ENCODE measurements around the gene TPTE2. TPM values are rescaled to one million over a fixed set of nuclear protein-coding genes. Genes with fewer than 3 reads are reported as not detected.

TPTE2 gene
- total RNA-seq, 2 experiments from 2014 or later, result 0.22 to 0.27 TPM

DNA sequence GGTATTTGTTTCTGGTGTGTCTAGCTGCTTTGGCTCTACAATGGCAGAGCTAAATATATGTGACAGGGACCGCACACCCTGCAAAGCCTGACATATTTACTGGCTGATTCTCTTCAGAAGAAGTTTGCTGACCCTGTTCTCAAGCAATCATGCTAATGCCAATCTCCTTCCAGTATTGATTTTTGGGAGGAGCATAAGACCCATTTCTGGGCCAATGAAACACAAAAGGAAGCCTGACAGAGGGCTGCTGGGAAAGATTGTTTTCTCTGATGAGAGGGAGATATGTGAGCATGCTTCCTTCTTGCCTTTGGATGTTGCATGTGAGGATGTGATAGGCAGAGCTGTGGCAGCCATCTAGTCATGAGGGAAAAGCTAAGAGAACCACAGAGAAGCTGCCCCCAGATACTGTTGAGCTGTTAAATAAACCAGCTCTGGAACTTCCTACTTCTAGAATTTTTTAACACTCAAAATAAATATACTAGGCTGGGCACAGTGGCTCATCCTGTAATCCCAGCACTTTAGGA lies 31.4 kb upstream of the TPTE2 start:
- DNase-seq (no peak), ATAC-seq (no peak)
- Mint-ChIP-seq H3K27me3 (peaks cover 11% of the 10 kb centered on the region), H3K4me1 (ENCODE audit: low read depth) (peaks cover 6% of the 10 kb centered on the region), H3K27ac (no peak overlapping the region), H3K4me3 (no peak overlapping the region), H3K9me3 (no peaks in the 10 kb centered on the region), H3K36me3 (ENCODE audit: low read depth) (no peaks in the 10 kb centered on the region)
- intact Hi-C loops (cut with micrococcal nuclease), result no loop called here
- CTCF ChIA-PET, result no interaction called here
- POLR2A ChIA-PET, result no interaction called here
- TF ChIP-seq CTCF (IDR thresholded peaks at IDR 0.05), result no peak

DNA sequence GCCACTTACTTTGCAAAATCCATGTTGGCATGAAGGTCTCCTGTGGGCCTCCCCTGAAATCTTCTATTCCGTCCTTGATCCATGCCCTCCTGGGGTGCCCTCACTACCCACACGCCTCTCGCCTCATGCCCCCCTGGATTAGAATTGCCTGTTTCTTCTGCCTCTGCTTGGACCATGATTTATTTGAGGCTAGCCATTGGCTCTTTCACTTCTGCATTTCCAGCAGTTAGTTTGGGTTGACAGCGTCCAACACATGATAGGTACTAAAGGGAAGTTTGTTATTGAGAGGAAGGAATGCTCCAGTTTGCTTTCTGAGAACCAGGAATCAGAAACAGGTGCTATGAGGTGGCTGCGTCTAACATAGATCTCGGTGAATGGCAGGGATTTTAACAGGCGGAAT lies 30.5 kb upstream of the TPTE2 start:
- intact Hi-C loops (cut with micrococcal nuclease), result no loop called here
- no peak for ATAC-seq
- H3K4me3 Mint-ChIP-seq, result no peak overlapping the region
- POLR2A ChIA-PET, result no interaction called here
- no peak overlapping the region for H3K27ac Mint-ChIP-seq
- no peak for DNase-seq
- H3K9me3 Mint-ChIP-seq, result no peaks in the 10 kb centered on the region
- peaks cover 8% of the 10 kb centered on the region for H3K27me3 Mint-ChIP-seq
- H3K4me1 Mint-ChIP-seq (ENCODE audit: low read depth), result peaks cover 14% of the 10 kb centered on the region
- TF ChIP-seq CTCF (IDR thresholded peaks at IDR 0.05), result no peak
- CTCF ChIA-PET, result no interaction called here
- H3K36me3 Mint-ChIP-seq (ENCODE audit: low read depth), result no peaks in the 10 kb centered on the region

GRCh38 chr13:19590423-19590822 lies 29.1 kb upstream of the TPTE2 start:
- H3K9me3 Mint-ChIP-seq, result no peaks in the 10 kb centered on the region
- no peak for TF ChIP-seq CTCF (IDR thresholded peaks at IDR 0.05)
- POLR2A ChIA-PET, result no interaction called here
- H3K27ac Mint-ChIP-seq, result no peak overlapping the region
- peaks cover 2% of the 10 kb centered on the region for H3K27me3 Mint-ChIP-seq
- H3K4me1 Mint-ChIP-seq (ENCODE audit: low read depth), result peaks cover 19% of the 10 kb centered on the region
- intact Hi-C loops (cut with micrococcal nuclease), result no loop called here
- CTCF ChIA-PET, result no interaction called here
- ATAC-seq (no peak), DNase-seq (no peak)
- peaks cover 2% of the 10 kb centered on the region for H3K36me3 Mint-ChIP-seq (ENCODE audit: low read depth)
- no peak overlapping the region for H3K4me3 Mint-ChIP-seq

DNA sequence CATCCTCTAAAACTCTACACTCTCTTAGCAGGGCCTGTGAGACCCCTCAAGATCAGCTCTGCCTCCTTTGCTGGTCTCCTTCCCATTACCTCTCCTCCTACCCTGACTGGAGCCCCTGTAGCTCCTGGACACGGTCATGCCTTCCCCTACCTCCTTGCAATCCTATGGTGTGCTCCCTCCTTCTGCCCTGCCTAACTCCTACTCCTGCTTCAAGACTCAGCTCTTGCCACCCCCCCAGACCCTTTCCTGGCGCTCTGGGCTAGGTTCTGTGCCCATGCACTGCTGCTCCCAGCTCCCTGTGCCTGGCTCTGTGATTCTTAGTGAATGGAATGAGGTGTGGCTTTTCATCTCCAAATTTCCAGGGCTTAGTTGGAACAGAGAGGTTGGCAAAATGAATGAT lies 28.0 kb upstream of the TPTE2 start:
- Mint-ChIP-seq H3K27ac (no peak overlapping the region), H3K4me1 (ENCODE audit: low read depth) (peaks cover 19% of the 10 kb centered on the region), H3K27me3 (no peaks in the 10 kb centered on the region), H3K9me3 (no peaks in the 10 kb centered on the region), H3K36me3 (ENCODE audit: low read depth) (peaks cover 2% of the 10 kb centered on the region), H3K4me3 (no peak overlapping the region)
- DNase-seq (no peak), ATAC-seq (no peak)
- no peak for TF ChIP-seq CTCF (IDR thresholded peaks at IDR 0.05)
- POLR2A ChIA-PET, result no interaction called here
- intact Hi-C loops (cut with micrococcal nuclease), result no loop called here
- CTCF ChIA-PET, result interaction anchor here (2.5 kb wide), 1 partner anchor 28 kb away, joined by 6 read pairs; no protein-coding TSS in a partner anchor

- POLR2A ChIA-PET, result no interaction called here
Observed at GRCh38 chr13:19587635-19588300, 26.4 kb upstream of the TPTE2 start.

More at GRCh38 chr13:19587635-19588300, 26.4 kb upstream of the TPTE2 start:
- CTCF ChIA-PET, result interaction anchor here (0.8 to 2.5 kb wide), 11 partner anchors 10 to 299 kb away, joined by 3 to 9 read pairs (median 3); no protein-coding TSS in a partner anchor
- Mint-ChIP-seq H3K4me3 (peak overlapping the region; percentile 80), H3K9me3 (peaks cover 5% of the 10 kb centered on the region), H3K27me3 (no peaks in the 10 kb centered on the region), H3K36me3 (ENCODE audit: low read depth) (peaks cover 2% of the 10 kb centered on the region), H3K4me1 (ENCODE audit: low read depth) (peaks cover 19% of the 10 kb centered on the region), H3K27ac (peak overlapping the region; percentile 91)
- DNase-seq, result peak; percentile 53
- ATAC-seq, result peak; percentile 50
- peak; percentile 75 for TF ChIP-seq CTCF (IDR thresholded peaks at IDR 0.05)
- intact Hi-C loops (cut with micrococcal nuclease), result no loop called here
